Mammary epithelial cell (primary cell): ENCODE data around the gene TM4SF18.

ENCODE experiments used
- CTCF ChIP-seq, 2 donors: IDR thresholded peaks in 1 of 2; conservative IDR thresholded peaks in 1 of 2; 2 replicates each; pipeline ENCODE4 v1.5.1; 2011 to 2012; ENCODE audit warnings: inconsistent platforms in 2 of 2, low read length in 2 of 2, mild to moderate bottlenecking in 2 of 2, control low read depth in 1 of 2, low read depth in 1 of 2; ENCODE audit not compliant: insufficient read depth in 1 of 2; ENCODE audit errors: extremely low read depth in 1 of 2
- EZH2 ChIP-seq: IDR thresholded peaks from 2 replicates; pipeline ENCODE4 v1.6.1; 2012; ENCODE audit warnings: low read length, inconsistent platforms, borderline replicate concordance

GRCh38 chr3:149310796-149311534 lies 22.5 kb downstream of the TM4SF18 start:
- TF ChIP-seq CTCF (conservative IDR thresholded peaks at IDR 0.05 in 1 of 2, IDR thresholded peaks at IDR 0.05 in 1 of 2; ENCODE audit: extremely low read depth in 1 of 2, insufficient read depth in 1 of 2, low read depth in 1 of 2, low read length in 2 of 2) (no peak), EZH2 (no peak)
